GM12878 (cell line): ENCODE results near the gene TCF20. TPM values are rescaled to one million over a fixed set of nuclear protein-coding genes. Genes with fewer than 3 reads are reported as not detected.

ENCODE experiments used
- ATAC-seq: fragments of 200-7000 bp; cut with Tn5 transposase; 3 replicates; pipeline ENCODE4 v1.9.1; 2020; ENCODE audit warnings: mild to moderate bottlenecking, moderate library complexity
- BruUV-seq: library from RNA; stranded (reverse); fragments of 400-500 nt; replicated peaks from 2 replicates; lab custom pipeline; 2021; lab: Mats Ljungman, UMichigan
- CTCF ChIA-PET: fragments of 300-600 bp; sonication (Branson Sonifier 250); formaldehyde crosslinking; extraction: SDS; loops from one replicate; lab custom pipeline; 2021; ENCODE audit warnings: inconsistent platforms; lab: Yijun Ruan, JAX
- POLR2A ChIA-PET: fragments of 350-600 bp; formaldehyde crosslinking; extraction: SDS; loops from one replicate; lab custom pipeline; 2021; ENCODE audit warnings: inconsistent platforms; lab: Charles Lee
- RAD21 ChIA-PET: fragments of 300-600 bp; sonication (Branson Sonifier 250); formaldehyde crosslinking; loops from one replicate; lab custom pipeline; 2023; ENCODE audit warnings: antibody characterized with exemption; ENCODE audit not compliant: unreplicated experiment; lab: Charles Lee
- SMC1A ChIA-PET: fragments of 300-600 bp; sonication (Branson Sonifier 250); formaldehyde crosslinking; loops from one replicate; lab custom pipeline; 2023; ENCODE audit not compliant: unreplicated experiment, uncharacterized antibody; lab: Charles Lee
- DNase-seq: peaks from one replicate; pipeline ENCODE4 v3.0.0-alpha.2; 2011; ENCODE audit warnings: low read depth, low spot score
- FAIRE-seq: peaks from 3 replicates; lab custom pipeline; 2011; peaks lifted over from hg19 to GRCh38; lab: Jason Lieb, UNC
- H2AFZ ChIP-seq: 2 replicates; pipeline ENCODE4 v1.6.0; 2011; ENCODE audit warnings: low read depth, low read length, control low read depth; ENCODE audit not compliant: control insufficient read depth
- H3K27ac ChIP-seq: 2 replicates; pipeline ENCODE4 v1.5.1; 2011; ENCODE audit warnings: control low read depth; ENCODE audit not compliant: control insufficient read depth, insufficient read depth
- H3K27me3 ChIP-seq, 2 experiments: replicated peaks in 1 of 2; 2 replicates each; pipeline versions ENCODE4 v1.6.0 to v1.6.1; 2011; ENCODE audit warnings: low read length in 1 of 2; ENCODE audit not compliant: control insufficient read depth in 2 of 2, insufficient read depth in 2 of 2
- H3K36me3 ChIP-seq, 2 experiments: 2 replicates each; pipeline ENCODE4 v1.5.1; 2011; ENCODE audit warnings: low read length in 1 of 2; ENCODE audit not compliant: control insufficient read depth in 2 of 2, insufficient read depth in 2 of 2
- H3K4me1 ChIP-seq: 2 replicates; pipeline ENCODE4 v1.6.1; 2011; ENCODE audit warnings: mild to moderate bottlenecking, low read length, moderate library complexity, mixed read lengths; ENCODE audit not compliant: control insufficient read depth, insufficient read depth
- H3K4me2 ChIP-seq: 2 replicates; pipeline ENCODE4 v1.6.0; 2011; ENCODE audit warnings: control low read depth; ENCODE audit not compliant: control insufficient read depth, insufficient read depth
- H3K4me3 ChIP-seq: fragments of 200-600 bp; sonication (generic); 2 replicates; pipeline ENCODE4 v1.5.1; 2016
- H3K79me2 ChIP-seq: 2 replicates; pipeline ENCODE4 v1.6.0; 2011; ENCODE audit warnings: low read length; ENCODE audit not compliant: control insufficient read depth, insufficient read depth
- H3K9ac ChIP-seq: 2 replicates; pipeline ENCODE4 v1.8.0; 2011; ENCODE audit warnings: low read length, control low read depth, mixed read lengths; ENCODE audit not compliant: control insufficient read depth, insufficient read depth
- H3K9me3 ChIP-seq: replicated peaks from 3 replicates; pipeline ENCODE4 v1.5.1; 2011; ENCODE audit warnings: mild to moderate bottlenecking, low read length; ENCODE audit not compliant: control insufficient read depth, insufficient read depth
- H4K20me1 ChIP-seq: 2 replicates; pipeline ENCODE4 v1.6.0; 2011; ENCODE audit not compliant: control insufficient read depth, insufficient read depth
- IRF3 ChIP-seq: fragments of 450-650 bp; IDR thresholded peaks from 2 replicates; pipeline ENCODE4 v1.6.1; 2014; ENCODE audit warnings: mild to moderate bottlenecking
- KAT2A ChIP-seq: conservative IDR thresholded peaks from 2 replicates; pipeline ENCODE4 v1.6.1; 2011; ENCODE audit warnings: low read depth, low read length; ENCODE audit not compliant: control insufficient read depth
- MTA3 ChIP-seq: IDR thresholded peaks from 2 replicates; pipeline ENCODE4 v1.6.1; 2012; ENCODE audit warnings: low read length, inconsistent platforms, borderline replicate concordance
- POU2F2 ChIP-seq: IDR thresholded peaks from 3 replicates; pipeline ENCODE4 v1.6.1; 2011; ENCODE audit warnings: low read depth, mild to moderate bottlenecking, low read length, borderline replicate concordance
- RAD51 ChIP-seq: fragments of 450-650 bp; IDR thresholded peaks from 2 replicates; pipeline ENCODE4 v1.6.1; 2016; ENCODE audit warnings: moderate library complexity, mild to moderate bottlenecking, inconsistent platforms
- STAT3 ChIP-seq: IDR thresholded peaks from 2 replicates; pipeline ENCODE4 v1.6.1; 2011; ENCODE audit warnings: low read depth, low read length, improper control_type of control experiment
- WRNIP1 ChIP-seq: IDR thresholded peaks from 2 replicates; pipeline ENCODE4 v1.6.1; 2011; ENCODE audit warnings: low read depth, low read length, improper control_type of control experiment, borderline replicate concordance
- ZNF384 ChIP-seq: IDR thresholded peaks from 2 replicates; pipeline ENCODE4 v1.6.1; 2012; ENCODE audit warnings: low read depth, mild to moderate bottlenecking, low read length, improper control_type of control experiment, borderline replicate concordance
- WGBS: methylation state at CpG from one replicate; pipeline ENCODE4 v1.1.6; 2016; ENCODE audit warnings: low lambda C conversion rate; ENCODE audit not compliant: insufficient replicate concordance, insufficient coverage; ENCODE audit errors: missing lambda C conversion rate; 5-methylcytosine and 5-hydroxymethylcytosine counted together
- in situ Hi-C: fragments of 300-500 bp; cut with MboI; formaldehyde crosslinking; loops from 9 replicates; pipeline ENCODE4 v1.14.3; 2018; ENCODE audit warnings: mixed read lengths
- intact Hi-C: fragments of 100-400 bp; cut with micrococcal nuclease; formaldehyde crosslinking; loops from one replicate; pipeline ENCODE4 v1.14.2; 2022; ENCODE audit not compliant: unreplicated experiment
- polyA plus RNA-seq, 11 experiments: library from polyadenylated mRNA; depleted of rRNA in 4 of 11; unstranded in 6 of 11; stranded (reverse) in 5 of 11; fragments of >200 nt; fragmentation: Nextera tagmentation in 4 of 11; fragmentation: Illumina TruSeq in 1 of 11; extraction: Ambion mirVana in 4 of 11; extraction: Trizol in 1 of 11; gene quantifications; 1 replicate in 1 of 11; 2 replicates in 10 of 11; pipeline versions ENCODE4 v1.2.1 to v1.2.3, GENCODE V29; 2011 to 2016; ENCODE audit warnings: inconsistent platforms in 2 of 11, missing spikeins in 2 of 11, low read depth in 1 of 11
- total RNA-seq, 4 experiments: library from RNA; depleted of rRNA in 3 of 4; stranded (reverse); fragments of >200 nt in 3 of 4; fragmentation: Illumina TruSeq in 1 of 4; extraction: Trizol in 1 of 4; gene quantifications; 2 replicates each; pipeline versions ENCODE4 v1.2.1 to v1.2.3, GENCODE V29; 2013 to 2021

TCF20 gene
- total and polyA plus RNA-seq, 10 of the 15 experiments (the other 5 are each of a cell fraction or from before 2014, with no cell fraction given) = 0.64 to 52.9 (median 22.6) TPM

GRCh38 chr22:42272431-42272999 is 2.1 kb upstream of the TCF20 start:
- BruUV-seq = no TSS peak

More at GRCh38 chr22:42272431-42272999, 2.1 kb upstream of the TCF20 start:
- no peak for FAIRE-seq
- H4K20me1 ChIP-seq = no peaks in the 10 kb centered on the region; the same call in 1 of the 2 replicates
- ATAC-seq = no peak
- H3K4me3 ChIP-seq = no peak overlapping the region
- 77% methylated on average over 10 of the region's 10 CpGs for WGBS
- ChIA-PET SMC1A (interaction anchor here (1.2 kb wide), 1 partner anchor 8 kb away, joined by 3 read pairs; no protein-coding TSS in a partner anchor), POLR2A (no interaction called here), CTCF (no interaction called here), RAD21 (interaction anchor here (0.5 kb wide), 1 partner anchor 865 kb away, joined by 3 read pairs; no protein-coding TSS in a partner anchor)
- DNase-seq = no peak
- no peak overlapping the region for H3K27ac ChIP-seq
- H3K36me3 ChIP-seq = no peaks in the 10 kb centered on the region
- H3K79me2 ChIP-seq = peaks cover 26% of the 10 kb centered on the region
- intact Hi-C loops (no loop called here), in situ Hi-C loops (no loop called here)
- peaks cover 8% of the 10 kb centered on the region for H3K4me1 ChIP-seq
- no peaks in the 10 kb centered on the region for H3K9me3 ChIP-seq
- H3K9ac ChIP-seq = no peak overlapping the region
- H3K27me3 ChIP-seq = no peaks in the 10 kb centered on the region
- TF ChIP-seq MTA3 (no peak), ZNF384 (no peak), STAT3 (no peak), IRF3 (no peak), RAD51 (no peak), KAT2A (no peak), WRNIP1 (no peak), POU2F2 (no peak)
- H3K4me2 ChIP-seq = no peak overlapping the region
- H2AFZ ChIP-seq = no peak overlapping the region
